ENCODE results near the gene FHOD3.

DNA sequence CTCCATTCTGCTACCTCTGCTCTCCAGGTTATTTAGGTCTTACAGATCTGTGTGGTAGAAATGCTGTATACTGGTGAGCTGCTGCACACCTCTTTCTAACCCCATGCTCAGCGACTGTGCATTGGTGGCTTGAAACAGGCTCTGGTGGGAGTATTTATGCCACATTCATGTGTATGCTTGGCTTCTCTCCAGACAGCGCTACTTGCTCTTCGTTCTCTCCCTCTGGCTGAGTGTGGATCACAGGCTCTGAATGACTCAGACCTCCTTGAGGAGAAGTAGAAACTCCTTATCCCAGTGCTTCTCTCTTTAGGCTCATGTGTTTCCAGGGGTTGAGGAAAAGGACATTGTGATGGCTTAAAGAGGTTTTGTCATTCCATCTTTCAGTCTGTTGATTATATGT lies 54.9 kb downstream of the FHOD3 start:
- TF ChIP-seq CTCF (IDR thresholded peaks at IDR 0.05; ENCODE audit: low read depth, low read length) = no peak
- TF ChIP-seq POLR2A (IDR thresholded peaks at IDR 0.05; ENCODE audit: extremely low read depth, insufficient read length) = no peak
- TF ChIP-seq MAX (IDR thresholded peaks at IDR 0.05; ENCODE audit: low read depth, low read length) = no peak
- TF ChIP-seq MYC (IDR thresholded peaks at IDR 0.05; ENCODE audit: low read depth, low read length) = no peak
